ENCODE results near the gene ARHGAP10.

Gene ARHGAP10

DNA sequence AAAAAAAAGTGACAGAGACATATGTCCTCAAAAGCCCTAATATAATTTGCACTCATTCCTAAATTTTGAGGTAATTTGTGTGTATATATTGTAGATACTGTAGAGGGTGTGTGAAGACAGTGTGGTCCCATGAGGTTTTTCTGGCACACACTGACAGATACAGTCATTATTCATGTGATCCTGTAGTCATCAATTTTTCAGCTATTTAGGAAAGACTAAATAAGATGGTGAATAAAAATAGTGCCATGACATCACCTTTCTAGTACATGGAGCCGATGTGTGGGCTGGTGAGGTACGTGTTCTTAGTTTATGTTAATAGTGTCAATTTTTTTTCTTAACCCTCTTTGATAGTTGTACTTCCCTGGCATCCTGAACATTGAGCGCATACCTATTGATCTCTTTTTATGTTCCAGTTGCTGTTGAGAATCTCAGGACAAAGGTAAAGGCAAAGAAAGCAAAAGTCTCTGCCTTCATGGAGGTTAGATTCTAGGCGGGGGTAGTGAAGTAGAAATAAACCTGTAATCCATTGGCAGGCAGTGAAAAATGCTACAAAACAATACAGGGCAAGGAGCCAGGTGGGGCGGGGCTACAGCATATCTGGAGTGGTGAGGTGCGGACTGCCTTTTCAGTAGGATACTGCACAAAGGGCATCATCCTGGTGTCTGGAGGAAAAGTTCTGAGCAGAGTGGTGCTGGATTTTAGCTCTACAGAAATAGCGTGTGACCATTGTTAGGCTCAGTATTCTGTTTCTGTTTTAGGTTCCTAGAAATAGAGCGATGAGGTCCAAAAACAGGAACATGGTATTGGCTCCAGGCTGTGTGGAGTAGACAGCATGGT lies 93.8 kb downstream of the ARHGAP10 start:
- DNase-seq (ENCODE audit: low read depth, low spot score): no peak

DNA sequence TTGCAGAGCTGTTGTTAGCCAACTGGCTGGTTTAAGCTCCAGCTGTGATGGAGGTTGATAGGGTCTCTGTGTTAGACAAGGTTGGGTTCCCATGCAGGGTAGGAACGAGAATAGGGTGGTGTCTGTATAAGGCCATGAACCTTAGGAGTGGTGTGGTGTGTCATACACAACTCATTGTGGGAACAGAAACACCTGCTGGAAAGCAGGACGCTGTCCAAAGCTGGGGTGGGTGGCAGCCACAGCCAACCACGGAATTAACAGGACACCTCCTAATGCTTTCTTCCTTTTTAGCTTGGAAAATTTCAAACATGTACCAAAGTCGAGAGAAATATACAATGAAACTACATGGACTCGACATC lies 94.4 kb downstream of the ARHGAP10 start:
- no peak for DNase-seq (ENCODE audit: low read depth, low spot score)

DNA sequence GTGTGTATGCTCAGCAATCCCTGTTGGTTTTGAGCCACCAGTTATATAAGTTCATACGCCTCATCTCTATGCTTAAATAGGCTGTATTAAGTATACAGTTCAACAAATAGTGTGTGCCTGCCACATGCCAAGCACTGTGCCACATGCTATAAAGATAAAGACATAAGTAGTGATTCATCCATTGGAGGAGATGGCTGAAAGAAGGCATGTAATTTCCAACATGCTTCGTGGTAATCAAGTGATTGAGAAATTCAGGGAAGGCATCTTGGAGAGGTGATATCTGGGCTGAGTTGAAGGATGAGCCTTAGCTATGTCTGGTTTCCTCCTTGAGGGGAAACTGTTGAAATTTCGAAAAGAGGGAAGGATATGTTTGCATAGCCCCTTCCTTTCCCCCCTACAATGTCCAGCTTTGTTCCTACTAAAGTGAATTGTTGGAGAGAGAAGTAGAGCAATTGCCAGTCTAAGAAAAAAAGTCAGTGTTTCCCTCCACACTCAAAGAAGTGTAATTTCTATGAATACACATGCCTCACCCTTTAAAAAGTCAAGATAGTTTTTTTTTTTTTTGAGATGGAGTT lies 96.5 kb downstream of the ARHGAP10 start:
- no peak for DNase-seq (ENCODE audit: low read depth, low spot score)

DNA sequence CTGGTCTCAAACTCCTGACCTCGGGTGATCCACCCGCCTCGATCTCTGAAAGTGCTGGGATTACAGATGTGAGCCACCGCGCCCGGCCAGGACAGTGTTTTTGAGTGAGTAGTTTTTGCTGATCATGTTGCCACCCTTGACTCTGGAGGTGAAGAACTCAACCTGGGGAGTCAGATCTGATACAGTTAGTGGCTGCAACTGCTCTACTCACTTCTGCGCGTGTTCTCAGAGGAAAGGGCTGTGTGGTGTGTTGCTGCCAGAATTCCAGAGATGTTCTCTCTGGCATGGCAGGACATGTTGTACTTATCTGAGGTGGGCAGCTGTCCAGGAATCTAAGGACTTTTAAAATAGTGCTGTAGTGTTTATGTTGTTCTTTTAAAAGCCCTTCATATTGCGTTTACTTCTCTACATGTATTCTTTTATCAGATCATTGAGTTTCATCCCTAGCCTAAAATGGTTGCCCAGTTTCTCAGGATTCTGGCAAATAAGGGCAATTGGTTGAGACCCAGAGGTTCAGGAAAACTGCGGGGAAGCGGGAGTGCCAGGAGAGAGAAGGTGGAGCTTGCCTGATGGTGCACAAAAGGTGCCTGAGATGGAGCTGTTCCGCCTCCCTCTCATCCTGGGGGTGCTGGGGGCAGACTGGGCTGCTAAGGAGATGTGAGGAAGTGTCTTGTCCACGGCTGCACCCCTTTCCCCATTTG lies 97.7 kb downstream of the ARHGAP10 start:
- no peak for DNase-seq (ENCODE audit: low read depth, low spot score)

DNA sequence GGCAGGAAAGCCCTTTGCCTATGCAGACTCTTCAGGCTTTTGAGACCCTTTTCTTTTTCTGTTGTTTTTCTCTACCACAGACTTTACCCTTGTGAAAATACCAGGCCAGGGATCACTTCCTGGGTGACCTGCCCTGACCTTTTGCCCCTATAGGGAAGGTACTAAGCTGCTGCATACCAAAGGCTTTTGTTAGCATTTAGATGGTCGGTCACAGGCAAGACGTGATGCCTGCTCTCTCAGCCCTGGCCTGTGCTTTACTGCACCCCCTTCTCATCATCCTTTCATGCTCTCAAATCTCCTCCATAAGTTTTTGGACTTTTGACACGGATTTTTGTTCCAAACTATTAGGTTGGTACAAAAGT lies 98.2 kb downstream of the ARHGAP10 start:
- DNase-seq (ENCODE audit: low read depth, low spot score): no peak

DNA sequence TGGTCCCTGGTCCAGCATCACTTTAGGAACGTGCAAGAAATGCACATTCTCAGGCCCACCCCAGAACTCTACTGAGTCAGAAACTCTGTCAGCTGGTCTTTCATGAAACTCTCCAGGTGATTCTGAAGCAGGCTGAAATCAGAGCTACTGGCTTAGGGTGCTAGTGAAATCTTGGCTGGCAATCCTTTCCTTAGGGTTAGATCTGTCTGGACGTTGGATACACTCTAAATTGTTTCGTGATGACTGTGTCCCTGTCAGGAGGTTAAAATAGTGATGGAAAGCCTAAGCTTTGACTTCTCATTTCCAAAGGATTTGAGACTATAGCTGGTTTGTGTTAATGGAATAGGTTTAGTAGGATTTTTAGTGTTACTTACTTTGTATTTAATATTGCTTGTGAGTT lies 99.1 kb downstream of the ARHGAP10 start:
- no peak for DNase-seq (ENCODE audit: low read depth, low spot score)

DNA sequence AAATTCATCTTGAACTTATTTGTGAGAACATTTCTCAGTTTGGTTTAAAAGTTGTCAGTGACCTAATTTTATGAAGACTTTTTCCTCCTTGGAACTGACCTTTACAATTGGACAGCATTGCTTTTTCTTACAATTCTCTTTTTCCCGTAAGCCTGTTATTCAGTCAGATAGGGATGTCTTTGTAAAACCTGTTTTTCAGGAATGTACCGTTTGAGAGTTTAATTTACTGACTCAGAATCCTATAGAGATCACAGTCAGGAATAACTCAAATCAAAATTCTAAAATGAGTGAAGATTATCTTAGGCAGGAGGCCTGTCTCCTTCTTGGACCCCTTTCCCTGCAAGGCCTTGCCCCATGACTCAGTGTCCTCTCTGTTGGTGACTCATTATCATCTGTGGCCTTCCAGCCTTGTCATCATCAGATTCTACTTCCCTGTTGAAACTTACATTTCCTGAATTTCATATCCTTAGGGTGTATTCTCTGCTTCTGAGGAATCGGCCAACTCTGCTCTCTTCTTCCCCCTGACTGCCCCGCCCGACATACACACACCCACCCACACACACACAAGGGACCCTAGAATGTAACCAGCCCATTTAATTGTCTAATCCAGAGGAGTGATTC lies 99.8 kb downstream of the ARHGAP10 start:
- no peak for DNase-seq (ENCODE audit: low read depth, low spot score)

DNA sequence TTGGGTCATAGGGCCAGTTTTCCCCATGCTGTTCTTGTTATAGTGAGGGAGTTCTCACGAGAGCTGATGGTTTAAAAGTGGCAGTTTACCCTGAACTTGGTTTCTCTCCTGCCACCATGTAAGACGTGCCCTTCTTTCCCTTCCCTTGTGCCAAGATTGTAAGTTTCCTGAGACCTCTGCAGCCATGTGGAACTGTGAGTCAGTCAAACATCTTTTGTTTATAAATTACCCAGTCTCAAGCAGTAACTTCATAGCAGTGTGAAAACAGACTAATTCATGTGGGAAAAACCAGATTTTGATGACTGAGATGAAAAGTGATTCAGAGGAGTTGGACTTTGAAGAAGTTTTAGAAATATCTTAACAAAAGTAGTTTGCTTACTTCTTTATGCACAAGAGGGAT lies 101.4 kb downstream of the ARHGAP10 start:
- DNase-seq (ENCODE audit: low read depth, low spot score): no peak

DNA sequence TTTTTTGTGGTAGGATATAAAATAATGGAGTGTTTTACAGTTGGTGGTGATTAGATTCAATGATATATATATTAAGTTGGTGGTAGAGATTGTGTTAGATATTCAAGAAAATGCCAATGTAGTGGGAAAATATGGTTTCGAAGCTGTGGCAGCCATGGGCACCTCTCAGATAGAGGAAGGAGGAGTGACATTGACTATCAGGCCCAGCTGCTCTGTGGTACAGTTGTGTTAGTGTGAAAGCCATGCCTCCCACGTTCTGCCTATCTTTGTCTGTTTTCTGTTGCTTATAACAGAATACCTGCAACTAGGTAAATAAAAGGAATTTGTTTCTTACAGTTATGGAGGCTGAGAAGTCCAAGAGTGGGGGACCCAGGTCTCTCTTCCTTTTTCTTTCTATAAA lies 101.9 kb downstream of the ARHGAP10 start:
- no peak for DNase-seq (ENCODE audit: low read depth, low spot score)

DNA sequence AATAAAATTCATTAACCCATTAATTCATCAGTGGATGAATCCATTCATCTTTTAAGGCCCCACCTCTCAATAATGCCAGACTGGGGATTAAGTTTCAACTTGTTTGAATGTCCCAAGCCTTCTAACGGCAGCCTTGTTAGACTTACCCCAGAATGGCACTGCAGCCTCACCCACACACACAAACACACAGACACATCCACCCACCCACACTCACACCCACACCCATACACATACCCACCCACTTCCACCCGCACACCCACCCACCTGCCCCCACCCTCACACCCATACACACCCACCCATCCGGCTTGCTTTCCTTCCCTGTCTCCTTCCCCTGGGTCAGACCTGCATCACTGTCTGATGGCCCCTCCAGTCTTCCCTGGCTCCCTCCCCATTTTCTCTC lies 102.6 kb downstream of the ARHGAP10 start:
- DNase-seq (ENCODE audit: low read depth, low spot score): no peak

DNA sequence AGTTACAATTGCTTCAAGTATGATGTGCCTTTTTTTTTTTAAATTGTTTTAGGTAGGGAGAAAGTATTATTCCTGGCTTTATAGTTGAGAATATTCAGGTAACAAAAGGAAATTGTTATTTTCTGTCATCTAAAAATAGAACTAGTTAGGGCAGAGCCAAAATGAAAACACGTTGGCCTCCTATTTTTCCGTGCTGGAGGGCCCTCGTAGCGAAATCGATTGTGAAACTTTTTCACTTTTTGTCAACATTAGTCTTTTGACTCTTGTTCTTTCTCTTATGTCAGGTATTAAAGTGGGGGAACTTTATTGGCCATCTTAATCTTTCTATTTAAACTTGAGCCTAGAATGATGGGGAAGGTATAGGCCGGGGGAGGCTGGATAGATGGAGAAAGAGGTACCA lies 104.9 kb downstream of the ARHGAP10 start:
- DNase-seq (ENCODE audit: low read depth, low spot score): no peak

DNA sequence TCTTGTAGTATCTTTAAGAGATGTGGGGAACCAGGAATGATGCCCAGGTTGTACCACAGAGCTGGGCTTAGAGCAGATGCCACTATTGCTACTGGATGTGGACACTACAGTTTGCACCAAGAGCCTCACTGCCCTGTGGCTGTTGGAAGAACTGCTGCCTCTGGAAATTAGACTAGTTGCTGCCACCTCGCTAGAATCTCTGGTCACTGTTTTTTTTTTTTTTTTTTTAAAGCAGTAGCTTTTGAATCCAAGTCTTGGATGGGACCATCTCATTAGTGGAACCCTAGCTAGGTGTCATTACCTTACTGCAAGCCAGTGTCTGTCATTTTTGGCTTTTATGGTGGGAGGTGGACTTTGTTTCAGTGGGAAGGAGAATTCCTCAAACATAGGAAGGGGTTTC lies 105.5 kb downstream of the ARHGAP10 start:
- no peak for DNase-seq (ENCODE audit: low read depth, low spot score)

DNA sequence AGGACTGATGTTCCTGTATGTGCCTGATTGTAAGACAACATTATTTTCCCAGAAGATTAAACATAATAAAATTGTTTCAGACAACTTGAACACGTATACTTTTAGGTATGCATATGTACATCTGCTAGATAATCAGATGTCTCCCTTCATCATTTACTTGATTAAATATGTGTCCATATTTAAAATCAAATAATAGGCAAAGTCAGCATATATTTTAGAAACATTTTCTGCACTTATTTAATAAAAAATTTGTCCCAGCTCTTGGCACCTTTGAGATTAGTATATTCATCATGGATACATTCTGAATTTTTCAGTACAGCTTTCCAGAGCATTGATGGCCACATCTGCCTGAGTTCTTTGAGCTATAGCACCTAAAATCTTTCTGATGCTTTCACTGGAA lies 106.0 kb downstream of the ARHGAP10 start:
- no peak for DNase-seq (ENCODE audit: low read depth, low spot score)

DNA sequence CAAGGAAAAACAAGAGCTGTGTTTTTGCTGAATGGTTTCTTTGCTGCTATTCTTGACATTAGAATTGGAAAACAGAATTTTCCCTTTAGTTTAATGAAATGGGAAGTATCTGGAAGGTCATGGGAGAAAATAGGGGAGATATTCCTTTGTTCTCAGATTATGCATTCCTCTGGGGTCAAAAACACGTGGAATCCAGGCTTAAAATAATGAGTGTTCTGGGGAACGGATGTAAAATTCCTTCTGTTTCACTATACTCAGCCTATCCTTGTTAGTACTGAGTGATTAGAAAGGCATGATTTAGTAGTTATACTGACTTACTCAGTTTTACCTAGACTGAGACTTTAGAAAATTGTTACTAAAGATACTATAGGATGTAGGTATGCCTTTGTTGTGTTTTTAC lies 107.3 kb downstream of the ARHGAP10 start:
- no peak for DNase-seq (ENCODE audit: low read depth, low spot score)

DNA sequence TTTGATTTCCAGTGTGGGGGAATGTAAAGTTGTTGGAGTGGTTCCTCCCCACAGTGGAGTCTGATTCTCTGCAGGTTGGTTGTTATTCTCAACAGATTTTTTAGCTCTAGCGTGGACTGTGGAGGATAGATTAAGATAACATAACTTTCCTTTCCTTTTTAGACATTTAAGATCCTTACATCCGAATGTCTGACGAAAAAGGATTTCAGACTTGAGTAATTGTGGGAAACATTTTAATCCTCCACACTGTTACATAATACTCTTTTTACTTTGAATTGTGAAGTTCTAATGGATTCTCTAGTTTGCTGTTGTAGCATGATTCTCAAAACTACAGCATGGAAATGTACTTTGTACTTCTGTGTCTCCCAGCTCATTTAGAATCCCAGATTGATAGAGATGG lies 107.8 kb downstream of the ARHGAP10 start:
- DNase-seq (ENCODE audit: low read depth, low spot score): no peak

DNA sequence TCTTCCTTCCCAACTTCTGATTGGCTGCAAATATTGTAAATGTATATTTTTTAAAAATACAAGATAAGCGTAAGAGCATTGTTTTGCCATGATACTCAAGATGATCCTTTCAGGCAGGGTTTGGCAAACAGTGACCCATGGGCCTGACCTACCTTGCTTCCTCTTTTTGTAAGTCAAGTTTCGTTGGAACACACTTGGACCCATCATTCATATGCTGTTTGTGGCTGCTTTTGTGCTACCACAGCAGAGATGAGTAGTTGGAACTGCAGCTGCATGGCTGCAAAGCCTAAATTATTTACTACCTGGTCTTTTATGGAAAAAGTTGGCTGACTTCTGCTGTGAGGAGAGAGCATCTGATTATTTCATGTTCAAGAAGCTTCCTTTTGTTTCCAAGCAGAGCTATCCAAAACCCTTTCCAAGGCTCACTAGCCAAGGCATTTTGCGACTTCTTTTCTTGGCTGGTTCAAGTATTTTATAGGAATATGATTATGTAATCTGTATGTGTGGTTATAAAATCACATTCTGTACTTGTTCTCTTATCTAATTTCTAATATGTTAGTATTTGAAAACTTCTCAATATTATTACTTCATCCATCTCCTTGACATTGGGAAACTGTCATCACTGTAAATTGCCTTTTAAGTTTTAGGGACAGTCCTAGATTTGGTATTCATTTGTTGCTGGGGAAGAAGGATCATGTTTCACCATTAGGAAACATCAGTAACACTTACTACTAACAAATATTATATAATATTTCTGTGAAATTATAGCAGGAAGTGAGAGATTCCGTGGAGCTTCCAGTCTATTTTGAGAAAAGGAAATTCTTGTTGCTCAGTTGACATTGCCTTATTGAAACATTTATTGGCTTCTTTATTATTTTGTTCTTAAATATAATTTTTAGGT lies 109.2 kb downstream of the ARHGAP10 start:
- DNase-seq (ENCODE audit: low read depth, low spot score): no peak

DNA sequence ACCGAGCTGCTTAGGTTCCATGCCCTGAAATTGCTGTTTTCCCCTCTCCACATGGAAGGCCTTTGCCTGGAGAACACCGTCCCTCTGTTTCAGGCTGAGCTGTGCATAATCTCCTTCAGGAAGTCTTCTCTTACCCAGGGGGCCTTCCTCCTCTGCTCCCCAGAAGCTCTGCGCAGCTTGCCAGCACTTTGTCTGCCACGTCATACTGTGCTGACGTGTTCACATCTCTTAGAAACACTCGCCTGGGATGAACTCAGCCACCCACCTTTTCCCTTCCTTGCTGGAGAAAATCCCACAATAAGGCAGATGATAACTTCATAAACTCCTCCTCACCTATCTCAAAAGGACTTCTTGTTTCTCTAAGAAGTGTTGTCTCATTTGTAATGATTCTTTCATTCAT lies 110.7 kb downstream of the ARHGAP10 start:
- no peak for DNase-seq (ENCODE audit: low read depth, low spot score)

DNA sequence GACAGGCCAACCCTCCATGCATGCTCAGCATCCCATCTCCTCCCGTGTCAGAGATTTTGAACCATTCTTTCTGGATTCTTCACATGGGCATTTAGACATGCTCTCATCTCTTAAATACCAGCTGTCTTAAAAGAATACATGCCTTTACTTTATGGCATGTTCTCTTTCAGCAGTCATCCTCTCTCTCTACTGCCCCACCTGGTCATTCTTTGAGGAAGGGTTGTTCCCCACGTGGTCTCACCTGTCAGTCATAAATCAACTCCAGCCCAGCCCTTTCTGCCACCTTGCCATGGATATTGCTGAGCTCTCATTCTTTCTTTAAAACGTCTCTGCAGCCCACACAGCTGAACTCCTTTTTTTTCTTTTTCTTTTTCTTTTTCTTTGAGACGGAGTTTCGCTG lies 111.3 kb downstream of the ARHGAP10 start:
- DNase-seq (ENCODE audit: low read depth, low spot score): no peak

DNA sequence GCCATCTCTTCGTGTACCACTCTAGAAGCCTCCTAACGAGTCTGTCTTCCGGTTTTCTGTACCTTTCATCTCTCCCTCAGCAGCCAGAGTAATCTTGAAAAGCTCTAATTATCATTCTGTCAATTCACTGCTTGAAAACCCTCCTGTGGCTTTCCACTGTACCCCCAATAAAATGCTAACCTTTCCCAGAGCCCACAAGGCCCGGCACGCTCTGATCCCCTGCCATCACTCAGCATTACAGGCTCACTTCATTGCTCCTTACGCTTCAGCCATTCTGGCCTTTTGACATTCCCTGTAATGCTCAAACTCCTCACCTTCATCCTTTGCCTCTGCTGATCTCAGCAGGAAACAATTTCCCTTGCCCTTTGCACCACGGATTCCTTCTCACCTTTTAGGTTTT lies 112.9 kb downstream of the ARHGAP10 start:
- DNase-seq (ENCODE audit: low read depth, low spot score): no peak

DNA sequence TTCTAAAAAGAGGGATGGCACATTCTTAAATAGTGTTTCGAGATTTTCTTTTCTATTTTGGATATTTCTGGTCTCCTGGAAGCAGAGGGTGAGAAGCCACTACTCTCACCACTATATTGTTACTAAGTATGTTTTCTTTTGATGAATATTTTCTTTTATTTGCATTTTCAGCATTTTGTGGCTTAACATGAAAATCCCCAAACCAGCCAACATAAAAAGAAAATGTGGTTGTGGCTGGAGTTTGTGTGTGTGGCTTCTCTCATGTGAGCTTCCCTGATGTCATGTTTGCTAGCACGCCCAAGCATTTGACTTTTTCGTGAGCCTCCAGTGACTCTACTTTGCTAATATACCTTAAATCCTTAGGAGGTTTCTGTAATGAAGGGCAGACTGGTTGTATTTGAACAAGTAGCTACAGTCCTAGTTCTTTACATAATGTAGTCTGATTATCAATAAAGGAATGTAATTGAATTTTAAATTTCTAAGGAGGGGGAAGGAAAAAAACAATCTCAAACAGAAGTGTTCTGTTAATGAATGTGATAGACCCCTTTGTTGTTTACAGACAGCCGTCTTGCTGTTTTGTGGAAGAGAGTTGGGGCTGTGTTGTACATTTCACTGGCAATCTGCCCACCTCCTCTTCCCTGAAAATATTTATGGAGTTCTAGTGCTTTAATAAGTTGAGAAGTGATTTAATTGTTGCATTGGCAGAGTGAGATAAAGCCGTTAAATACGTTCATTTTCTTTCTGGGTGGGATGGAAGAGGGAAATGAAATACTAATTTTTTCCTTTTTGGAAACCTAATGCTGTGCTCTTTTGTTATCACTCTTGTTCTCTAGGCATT lies 114.6 kb downstream of the ARHGAP10 start:
- DNase-seq (ENCODE audit: low read depth, low spot score): no peak
